IMR-90 (cell line): ENCODE measurements around the gene D2HGDH. TPM values are rescaled to one million over a fixed set of nuclear protein-coding genes. Genes with fewer than 3 reads are reported as not detected.
A peak's percentile ranks its signal among the peaks of the same experiment; 100 is the strongest.

Source experiments
- ATAC-seq: fragments of 200-7000 bp; cut with Tn5 transposase; 2 replicates; pipeline ENCODE4 v1.9.1; 2020; ENCODE audit warnings: low read depth, mild to moderate bottlenecking, moderate library complexity
- BruUV-seq: library from RNA; stranded (reverse); fragments of 400-500 nt; replicated peaks from 2 replicates; lab custom pipeline; 2021; lab: Mats Ljungman, UMichigan
- CTCF ChIA-PET: fragments of 300-600 bp; formaldehyde crosslinking; extraction: SDS; loops from one replicate; lab custom pipeline; 2021; ENCODE audit warnings: antibody characterized with exemption; lab: Yijun Ruan, JAX
- POLR2A ChIA-PET: fragments of 300-600 bp; sonication (Branson Sonifier 250); formaldehyde crosslinking; loops from one replicate; lab custom pipeline; 2022; ENCODE audit warnings: antibody characterized with exemption; ENCODE audit not compliant: unreplicated experiment; lab: Charles Lee
- DNase-seq: peaks from one replicate; pipeline ENCODE4 v3.0.0; 2013
- H2AFZ ChIP-seq: replicated peaks from 2 replicates; pipeline ENCODE3; 2013; ENCODE audit warnings: low read length, mild to moderate bottlenecking; ENCODE audit not compliant: poor library complexity
- H2AK5ac ChIP-seq: 2 replicates; pipeline ENCODE4 v1.6.1; 2013; ENCODE audit warnings: low read depth, low read length, inconsistent platforms
- H2AK9ac ChIP-seq: replicated peaks from 2 replicates; pipeline ENCODE3; 2013; ENCODE audit warnings: mild to moderate bottlenecking, low read depth, low read length, moderate library complexity; ENCODE audit not compliant: poor library complexity
- H2BK120ac ChIP-seq: 2 replicates; pipeline ENCODE4 v1.6.1; 2013; ENCODE audit warnings: low read depth, low read length, inconsistent platforms
- H2BK15ac ChIP-seq: 3 replicates; pipeline ENCODE4 v1.6.1; 2013; ENCODE audit warnings: low read depth, low read length, inconsistent platforms
- H2BK20ac ChIP-seq: 2 replicates; pipeline ENCODE4 v1.6.1; 2013; ENCODE audit warnings: low read depth, mild to moderate bottlenecking, inconsistent platforms, low read length, moderate library complexity
- H2BK5ac ChIP-seq: 2 replicates; pipeline ENCODE4 v1.6.1; 2013; ENCODE audit warnings: mild to moderate bottlenecking, low read depth, low read length, inconsistent platforms; ENCODE audit not compliant: poor library complexity, severe bottlenecking
- H3K14ac ChIP-seq: replicated peaks from 2 replicates; pipeline ENCODE4 v1.6.1; 2013; ENCODE audit warnings: low read depth, low read length, inconsistent platforms
- H3K18ac ChIP-seq: 2 replicates; pipeline ENCODE4 v1.6.1; 2013; ENCODE audit warnings: low read depth, low read length, control low read depth
- H3K23ac ChIP-seq: 2 replicates; pipeline ENCODE4 v1.6.1; 2013; ENCODE audit warnings: low read depth, low read length, inconsistent platforms
- H3K27ac ChIP-seq: 2 replicates; pipeline ENCODE4 v1.5.1; 2013; ENCODE audit warnings: mild to moderate bottlenecking, control low read depth, low read length; ENCODE audit not compliant: insufficient read depth
- H3K27me3 ChIP-seq: 2 replicates; pipeline ENCODE4 v1.6.1; 2013; ENCODE audit warnings: low read length; ENCODE audit not compliant: control insufficient read depth, insufficient read depth
- H3K36me3 ChIP-seq: 2 replicates; pipeline ENCODE4 v1.6.1; 2013; ENCODE audit warnings: low read length, mixed read lengths; ENCODE audit not compliant: control insufficient read depth, insufficient read depth
- H3K4ac ChIP-seq: 2 replicates; pipeline ENCODE4 v1.6.1; 2013; ENCODE audit warnings: low read depth, low read length, inconsistent platforms
- H3K4me1 ChIP-seq: 2 replicates; pipeline ENCODE4 v1.6.1; 2013; ENCODE audit warnings: low read length, mixed read lengths; ENCODE audit not compliant: control insufficient read depth, insufficient read depth
- H3K4me2 ChIP-seq: 2 replicates; pipeline ENCODE4 v1.6.1; 2013; ENCODE audit warnings: low read depth, mild to moderate bottlenecking, control low read depth, low read length, moderate library complexity
- H3K4me3 ChIP-seq: 2 replicates; pipeline ENCODE4 v1.5.1; 2013; ENCODE audit warnings: low read depth, mild to moderate bottlenecking, control low read depth, low read length, moderate library complexity; ENCODE audit not compliant: insufficient read depth
- H3K56ac ChIP-seq: 2 replicates; pipeline ENCODE4 v1.6.1; 2013; ENCODE audit warnings: low read length, inconsistent platforms; ENCODE audit not compliant: insufficient read depth; ENCODE audit errors: extremely low read depth
- H3K79me1 ChIP-seq, 2 experiments: 2 replicates each; pipeline ENCODE4 v1.6.1; 2013; ENCODE audit warnings: low read length in 2 of 2, inconsistent platforms in 1 of 2, low read depth in 1 of 2
- H3K9ac ChIP-seq: 2 replicates; pipeline ENCODE4 v1.6.1; 2013; ENCODE audit warnings: low read depth, low read length, control low read depth
- H3K9me1 ChIP-seq: 2 replicates; pipeline ENCODE4 v1.6.1; 2013; ENCODE audit warnings: low read length, inconsistent platforms; ENCODE audit not compliant: insufficient read depth
- H3K9me3 ChIP-seq: 2 replicates; pipeline ENCODE4 v1.6.1; 2013; ENCODE audit warnings: low read length; ENCODE audit not compliant: control insufficient read depth, insufficient read depth
- H4K20me1 ChIP-seq: 2 replicates; pipeline ENCODE4 v1.6.1; 2013; ENCODE audit warnings: low read length, inconsistent platforms; ENCODE audit not compliant: insufficient read depth
- H4K5ac ChIP-seq: 2 replicates; pipeline ENCODE4 v1.6.1; 2013; ENCODE audit warnings: mild to moderate bottlenecking, low read depth, low read length, control low read depth
- H4K8ac ChIP-seq, 2 experiments: 2 replicates each; pipeline ENCODE4 v1.6.1; 2013; ENCODE audit warnings: low read depth in 2 of 2, low read length in 2 of 2, control low read depth in 1 of 2, inconsistent platforms in 1 of 2
- H4K91ac ChIP-seq: 2 replicates; pipeline ENCODE4 v1.6.1; 2013; ENCODE audit warnings: low read depth, low read length, inconsistent platforms; ENCODE audit not compliant: insufficient read depth
- BHLHE40 ChIP-seq: fragments of 150-350 bp; IDR thresholded peaks from 2 replicates; pipeline ENCODE4 v1.6.1; 2016; ENCODE audit warnings: mild to moderate bottlenecking, low read depth, low read length
- CEBPB ChIP-seq: IDR thresholded peaks from 2 replicates; pipeline ENCODE4 v1.6.1; 2012; ENCODE audit warnings: low read depth, low read length, improper control_type of control experiment
- CTCF ChIP-seq: conservative IDR thresholded peaks from 2 replicates; pipeline ENCODE4 v1.5.1; 2012; ENCODE audit warnings: mild to moderate bottlenecking, low read depth, low read length, improper control_type of control experiment
- MAFK ChIP-seq: IDR thresholded peaks from 2 replicates; pipeline ENCODE4 v1.6.1; 2012; ENCODE audit warnings: low read depth, low read length, improper control_type of control experiment
- RAD21 ChIP-seq: IDR thresholded peaks from 2 replicates; pipeline ENCODE4 v1.6.1; 2012; ENCODE audit warnings: low read length, improper control_type of control experiment
- WGBS, 2 experiments: methylation state at CpG; one replicate each; pipeline versions ENCODE4 v1.1.5 to v1.1.7; 2013; ENCODE audit warnings: missing lambda C conversion rate in 2 of 2; ENCODE audit not compliant: insufficient read length in 1 of 2; ENCODE audit errors: extremely low coverage in 2 of 2; 5-methylcytosine and 5-hydroxymethylcytosine counted together
- dilution Hi-C: fragments of 300-500 bp; cut with HindIII; formaldehyde crosslinking; loops from one replicate; pipeline ENCODE4 v1.14.3; 2018; ENCODE audit warnings: low sequenced_read_pairs; ENCODE audit not compliant: unreplicated experiment
- in situ Hi-C: fragments of 300-500 bp; cut with MboI; formaldehyde crosslinking; loops from 3 replicates; pipeline ENCODE4 v1.14.3; 2019; ENCODE audit warnings: low sequenced_read_pairs, inconsistent platforms, mixed read lengths
- intact Hi-C: fragments of 100-400 bp; cut with micrococcal nuclease; formaldehyde crosslinking; loops from 2 replicates; pipeline ENCODE4 v1.10.0; 2022
- polyA plus RNA-seq, 3 experiments: library from polyadenylated mRNA; depleted of rRNA; stranded (reverse); fragments of >200 nt; gene quantifications; 2 replicates each; pipeline ENCODE4 v1.2.3, GENCODE V29; 2012; ENCODE audit warnings: low replicate concordance in 1 of 3
- total RNA-seq: library from RNA; depleted of rRNA; stranded (reverse); fragments of >200 nt; gene quantifications from 2 replicates; pipeline ENCODE4 v1.2.3, GENCODE V29; 2012

The D2HGDH gene
- total and polyA plus RNA-seq, 2 of the 4 experiments (the other 2 are of a cell fraction) = 6.3 to 22.1 TPM

GRCh38 chr2:241759067-241759807 is 24.8 kb downstream of the D2HGDH start:
- DNase-seq = no peak

More at GRCh38 chr2:241759067-241759807, 24.8 kb downstream of the D2HGDH start:
- Histone ChIP-seq H4K8ac (no peak overlapping the region), H2AK5ac (no peak overlapping the region), H2AFZ (no peak overlapping the region), H2BK5ac (no peak overlapping the region), H3K14ac (no peak overlapping the region), H3K23ac (no peak overlapping the region), H2BK20ac (no peak overlapping the region), H3K4me2 (no peak overlapping the region), H3K9me1 (no peaks in the 10 kb centered on the region), H3K56ac (no peak overlapping the region), H3K4me3 (no peak overlapping the region), H4K5ac (no peak overlapping the region), H3K79me1 (peaks cover 0 to 5% of the 10 kb centered on the region in 2 experiments; a peak in 1 of 4 replicates), H2BK15ac (no peak overlapping the region), H3K27me3 (no peaks in the 10 kb centered on the region), H2BK120ac (no peak overlapping the region), H2AK9ac (peak overlapping the region; percentile 77), H3K18ac (no peak overlapping the region), H3K4ac (no peak overlapping the region), H3K27ac (no peak overlapping the region), H3K36me3 (peaks cover 36% of the 10 kb centered on the region), H3K9me3 (no peaks in the 10 kb centered on the region), H4K20me1 (peaks cover 7% of the 10 kb centered on the region), H4K91ac (no peak overlapping the region), H3K4me1 (no peaks in the 10 kb centered on the region), H3K9ac (no peak overlapping the region)
- WGBS, 2 experiments = 100% methylated on average over 1 of the region's 20 CpGs; no CpG with 5 or more reads in 1 of the 2 experiments
- ChIA-PET CTCF (no interaction called here), POLR2A (no interaction called here)
- in situ Hi-C loops = no loop called here
- no TSS peak for BruUV-seq
- dilution Hi-C loops = no loop called here
- ATAC-seq = no peak
- intact Hi-C loops = no loop called here
- no peak for TF ChIP-seq CEBPB
- no peak for TF ChIP-seq BHLHE40
- TF ChIP-seq MAFK = 0 out of 2 replicates have a peak, but pooled peaks have one; percentile 32
- no peak for TF ChIP-seq RAD21
- no peak for TF ChIP-seq CTCF
